SIG-M5 (cell line): Measurements from ENCODE around the gene HMBS.
"Not testable (repeated sequence)": the region's sequence is repeated elsewhere in the genome, so short reads cannot be mapped to it uniquely, and the experiment has no call there.

Experiments
- DNase-seq: peaks from one replicate; lab custom pipeline; 2025; lab: John Stamatoyannopoulos, UW

HMBS gene

GRCh38 chr11:119118946-119119345, 34.3 kb downstream of the HMBS start:
- DNase-seq = no peak

GRCh38 chr11:119120639-119121007, 35.9 kb downstream of the HMBS start:
- DNase-seq = no peak

GRCh38 chr11:119121008-119121810, 36.5 kb downstream of the HMBS start, which contains the start of gene HINFP:
TSS of gene HINFP (plus strand) at chr11:119121580. CDS start at chr11:119126945, 5,365 bp downstream.
- peak; percentile 91 for DNase-seq

GRCh38 chr11:119121811-119122124, 37.1 kb downstream of the HMBS start:
- no peak for DNase-seq

GRCh38 chr11:119125821-119126220, 41.1 kb downstream of the HMBS start:
- DNase-seq = no peak

GRCh38 chr11:119126675-119127268, 42.1 kb downstream of the HMBS start:
- DNase-seq = no peak

GRCh38 chr11:119130662-119131061, 46.0 kb downstream of the HMBS start:
- DNase-seq = no peak

GRCh38 chr11:119134389-119134978, 49.8 kb downstream of the HMBS start:
- DNase-seq = no peak

GRCh38 chr11:119139276-119139675, 54.6 kb downstream of the HMBS start:
- DNase-seq = not testable (repeated sequence)
